Inferior parietal cortex (tissue), 1 donor: ENCODE data around the gene GNLY.
A peak's percentile ranks its signal among the peaks of the same experiment; 100 is the strongest.

Experiments used
- DNase-seq: peaks from one replicate; pipeline ENCODE4 v3.0.0-alpha.2; 2016; ENCODE audit errors: extremely low spot score

The GNLY gene

GRCh38 chr2:85744741-85745601, 50.8 kb downstream of the GNLY start:
- peak; percentile 56 for DNase-seq

GRCh38 chr2:85745619-85746018, 51.5 kb downstream of the GNLY start:
- no peak for DNase-seq

- no peak for DNase-seq
Measured at GRCh38 chr2:85746321-85747004, 52.3 kb downstream of the GNLY start.

- no peak for DNase-seq
Measured at GRCh38 chr2:85747441-85747840, 53.3 kb downstream of the GNLY start.

- DNase-seq, result no peak
Measured at GRCh38 chr2:85748039-85748734, 54.0 kb downstream of the GNLY start.
